DND-41 (cell line): ENCODE results near the gene MBD3L5.
"Not testable (repeated sequence)": the region's sequence is repeated elsewhere in the genome, so short reads cannot be mapped to it uniquely, and the experiment has no call there.

Source experiments
- EZH2 ChIP-seq: IDR thresholded peaks from 3 replicates; pipeline ENCODE4 v1.6.1; 2012; ENCODE audit warnings: borderline replicate concordance, low read depth, mild to moderate bottlenecking, moderate library complexity, low read length, inconsistent platforms; ENCODE audit not compliant: severe bottlenecking
- TF ChIP-seq, protein P1 (sequence below): IDR thresholded peaks from 2 replicates; pipeline ENCODE4 v1.5.1; 2012; ENCODE audit warnings: borderline replicate concordance, low read length, moderate library complexity, mild to moderate bottlenecking; ENCODE audit not compliant: poor library complexity, severe bottlenecking; ENCODE audit errors: extremely low read depth

DNA sequence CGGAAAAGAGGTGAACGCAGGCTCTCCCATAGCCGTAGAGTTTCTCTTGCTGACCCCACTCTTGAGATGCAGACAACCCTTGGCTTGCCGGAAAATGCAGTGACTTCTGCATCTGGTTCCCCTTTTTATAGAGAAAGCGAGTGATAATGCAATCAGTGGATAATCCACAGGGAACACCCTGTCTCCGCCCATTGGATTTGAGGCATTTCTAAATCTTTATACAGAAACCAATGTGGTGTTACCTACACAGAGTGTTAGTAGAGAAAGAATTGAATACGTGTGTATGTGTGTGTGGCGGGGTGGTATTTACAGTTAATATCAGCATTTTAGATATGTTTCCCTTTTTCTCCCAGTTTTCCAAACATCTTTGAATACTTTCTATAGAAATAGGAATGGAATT is 28.2 kb downstream of the MBD3L5 start, which contains the start of gene MBD3L3:
- TF ChIP-seq, protein P1, sequence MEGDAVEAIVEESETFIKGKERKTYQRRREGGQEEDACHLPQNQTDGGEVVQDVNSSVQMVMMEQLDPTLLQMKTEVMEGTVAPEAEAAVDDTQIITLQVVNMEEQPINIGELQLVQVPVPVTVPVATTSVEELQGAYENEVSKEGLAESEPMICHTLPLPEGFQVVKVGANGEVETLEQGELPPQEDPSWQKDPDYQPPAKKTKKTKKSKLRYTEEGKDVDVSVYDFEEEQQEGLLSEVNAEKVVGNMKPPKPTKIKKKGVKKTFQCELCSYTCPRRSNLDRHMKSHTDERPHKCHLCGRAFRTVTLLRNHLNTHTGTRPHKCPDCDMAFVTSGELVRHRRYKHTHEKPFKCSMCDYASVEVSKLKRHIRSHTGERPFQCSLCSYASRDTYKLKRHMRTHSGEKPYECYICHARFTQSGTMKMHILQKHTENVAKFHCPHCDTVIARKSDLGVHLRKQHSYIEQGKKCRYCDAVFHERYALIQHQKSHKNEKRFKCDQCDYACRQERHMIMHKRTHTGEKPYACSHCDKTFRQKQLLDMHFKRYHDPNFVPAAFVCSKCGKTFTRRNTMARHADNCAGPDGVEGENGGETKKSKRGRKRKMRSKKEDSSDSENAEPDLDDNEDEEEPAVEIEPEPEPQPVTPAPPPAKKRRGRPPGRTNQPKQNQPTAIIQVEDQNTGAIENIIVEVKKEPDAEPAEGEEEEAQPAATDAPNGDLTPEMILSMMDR: not testable (repeated sequence)
- not testable (repeated sequence) for TF ChIP-seq EZH2
